HG03103 (cell line): Measurements from ENCODE around the gene CARD18.
"Not testable (repeated sequence)": the region's sequence is repeated elsewhere in the genome, so short reads cannot be mapped to it uniquely, and the experiment has no call there.

Source experiments
- ATAC-seq: cut with Tn5 transposase; IDR thresholded peaks from one replicate; pipeline ENCODE4 v1.9.1; 2021; ENCODE audit warnings: low read depth; ENCODE audit not compliant: unreplicated experiment

CARD18 gene

GRCh38 chr11:105135883-105136282 lies 3.7 kb downstream of the CARD18 start:
- no peak for ATAC-seq

- no peak for ATAC-seq
Observed at GRCh38 chr11:105132716-105133511, 6.7 kb downstream of the CARD18 start.

- ATAC-seq, result no peak
Observed at GRCh38 chr11:105130189-105130813, 9.3 kb downstream of the CARD18 start.

GRCh38 chr11:105124756-105125155 lies 14.8 kb downstream of the CARD18 start:
- ATAC-seq, result no peak

GRCh38 chr11:105111145-105111944 lies 28.2 kb downstream of the CARD18 start:
- no peak for ATAC-seq

GRCh38 chr11:105110688-105111030 lies 28.9 kb downstream of the CARD18 start:
- ATAC-seq, result no peak

GRCh38 chr11:105109855-105110687 lies 29.5 kb downstream of the CARD18 start:
- no peak for ATAC-seq

- ATAC-seq, result no peak
Observed at GRCh38 chr11:105109321-105109720, 30.2 kb downstream of the CARD18 start.

GRCh38 chr11:105108247-105108646 lies 31.3 kb downstream of the CARD18 start:
- ATAC-seq, result no peak

GRCh38 chr11:105107226-105107825 lies 32.2 kb downstream of the CARD18 start:
- ATAC-seq, result not testable (repeated sequence)

- no peak for ATAC-seq
Observed at GRCh38 chr11:105106140-105106539, 33.4 kb downstream of the CARD18 start.

GRCh38 chr11:105104292-105104691 lies 35.3 kb downstream of the CARD18 start:
- no peak for ATAC-seq

GRCh38 chr11:105103336-105103735 lies 36.2 kb downstream of the CARD18 start:
- no peak for ATAC-seq

- not testable (repeated sequence) for ATAC-seq
Observed at GRCh38 chr11:105102079-105102581, 37.4 kb downstream of the CARD18 start.

GRCh38 chr11:105100981-105101630 lies 38.5 kb downstream of the CARD18 start:
- no peak for ATAC-seq

GRCh38 chr11:105100206-105100605 lies 39.4 kb downstream of the CARD18 start:
- no peak for ATAC-seq

GRCh38 chr11:105099594-105099993 lies 40.0 kb downstream of the CARD18 start:
- ATAC-seq, result not testable (repeated sequence)

- ATAC-seq, result no peak
Observed at GRCh38 chr11:105092256-105093239, 47.0 kb downstream of the CARD18 start.
